ENCODE measurements around the gene PSMD1. TPM values are rescaled to one million over a fixed set of nuclear protein-coding genes. Genes with fewer than 3 reads are reported as not detected.
"Not testable (repeated sequence)": the region's sequence is repeated elsewhere in the genome, so short reads cannot be mapped to it uniquely, and the experiment has no call there.

Gene PSMD1
- total and polyA plus RNA-seq, 12 donors: 38.9 to 226 (median 86.3) TPM

DNA sequence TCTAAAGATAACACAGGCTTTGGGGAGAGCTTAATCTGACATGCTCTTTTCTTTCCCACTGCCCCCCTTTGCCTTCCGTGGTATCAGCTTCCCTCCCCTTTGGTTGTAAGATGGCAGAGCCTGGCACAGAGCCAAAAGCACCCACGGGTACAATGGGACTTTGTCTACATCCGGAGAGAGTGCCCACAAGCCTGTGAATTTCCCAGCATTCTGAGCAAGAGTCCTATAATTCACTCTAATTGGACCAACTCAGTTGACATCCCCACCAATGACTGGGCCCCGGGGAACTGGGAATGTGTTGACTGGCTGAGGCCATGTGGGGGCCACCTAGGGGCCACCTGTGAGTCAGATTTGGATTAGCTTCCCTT, 39.5 kb upstream of the PSMD1 start:
- 46 to 59% (median 52%) methylated on average over 3 to 4 of the region's 4 CpGs for WGBS, 4 donors
- H3K4me3 ChIP-seq: no peak overlapping the region
- no peaks in the 10 kb centered on the region for H3K4me1 ChIP-seq (replicated peaks in 1 of 2)
- H3K27me3 ChIP-seq: no peaks in the 10 kb centered on the region
- H3K9me3 ChIP-seq (replicated peaks in 1 of 3): no peaks in the 10 kb centered on the region
- TF ChIP-seq POLR2A (IDR thresholded peaks at IDR 0.05): no peak
- TF ChIP-seq, protein P1, sequence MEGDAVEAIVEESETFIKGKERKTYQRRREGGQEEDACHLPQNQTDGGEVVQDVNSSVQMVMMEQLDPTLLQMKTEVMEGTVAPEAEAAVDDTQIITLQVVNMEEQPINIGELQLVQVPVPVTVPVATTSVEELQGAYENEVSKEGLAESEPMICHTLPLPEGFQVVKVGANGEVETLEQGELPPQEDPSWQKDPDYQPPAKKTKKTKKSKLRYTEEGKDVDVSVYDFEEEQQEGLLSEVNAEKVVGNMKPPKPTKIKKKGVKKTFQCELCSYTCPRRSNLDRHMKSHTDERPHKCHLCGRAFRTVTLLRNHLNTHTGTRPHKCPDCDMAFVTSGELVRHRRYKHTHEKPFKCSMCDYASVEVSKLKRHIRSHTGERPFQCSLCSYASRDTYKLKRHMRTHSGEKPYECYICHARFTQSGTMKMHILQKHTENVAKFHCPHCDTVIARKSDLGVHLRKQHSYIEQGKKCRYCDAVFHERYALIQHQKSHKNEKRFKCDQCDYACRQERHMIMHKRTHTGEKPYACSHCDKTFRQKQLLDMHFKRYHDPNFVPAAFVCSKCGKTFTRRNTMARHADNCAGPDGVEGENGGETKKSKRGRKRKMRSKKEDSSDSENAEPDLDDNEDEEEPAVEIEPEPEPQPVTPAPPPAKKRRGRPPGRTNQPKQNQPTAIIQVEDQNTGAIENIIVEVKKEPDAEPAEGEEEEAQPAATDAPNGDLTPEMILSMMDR (IDR thresholded peaks at IDR 0.05): no peak
- DNase-seq: no peak
- intact Hi-C loops (cut with DNase I): no loop called here
- H3K36me3 ChIP-seq (replicated peaks in 1 of 2): no peaks in the 10 kb centered on the region
- H3K27ac ChIP-seq: no peak overlapping the region

DNA sequence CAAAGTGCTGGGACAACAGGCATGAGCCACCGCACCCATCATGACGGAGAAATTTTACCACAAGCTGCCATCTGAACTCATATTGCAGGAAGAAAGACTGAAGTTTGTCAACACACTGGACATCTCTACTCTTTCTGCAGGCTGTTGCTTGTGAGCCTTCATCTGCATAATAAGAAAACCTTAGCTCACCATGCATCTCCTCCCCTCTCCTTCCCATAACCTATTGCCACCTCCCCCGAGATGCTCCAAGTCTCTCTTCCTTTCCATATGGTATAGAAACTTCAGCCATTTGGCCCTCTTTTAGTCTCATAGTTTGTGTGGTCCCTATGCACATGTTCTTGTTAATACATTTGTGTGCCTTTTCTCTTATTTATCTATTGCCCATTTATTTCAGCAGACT, 38.5 kb upstream of the PSMD1 start:
- Histone ChIP-seq H3K4me1 (replicated peaks in 1 of 2) (no peaks in the 10 kb centered on the region), H3K36me3 (replicated peaks in 1 of 2) (no peaks in the 10 kb centered on the region), H3K9me3 (replicated peaks in 1 of 3) (no peaks in the 10 kb centered on the region), H3K4me3 (no peak overlapping the region), H3K27ac (no peak overlapping the region), H3K27me3 (no peaks in the 10 kb centered on the region)
- DNase-seq: no peak
- 92 to 94% (median 93%) methylated on average over 3 of the region's 3 CpGs for WGBS, 4 donors
- TF ChIP-seq POLR2A (IDR thresholded peaks at IDR 0.05): no peak
- TF ChIP-seq, protein P1 (IDR thresholded peaks at IDR 0.05): no peak
- intact Hi-C loops (cut with DNase I): no loop called here

DNA sequence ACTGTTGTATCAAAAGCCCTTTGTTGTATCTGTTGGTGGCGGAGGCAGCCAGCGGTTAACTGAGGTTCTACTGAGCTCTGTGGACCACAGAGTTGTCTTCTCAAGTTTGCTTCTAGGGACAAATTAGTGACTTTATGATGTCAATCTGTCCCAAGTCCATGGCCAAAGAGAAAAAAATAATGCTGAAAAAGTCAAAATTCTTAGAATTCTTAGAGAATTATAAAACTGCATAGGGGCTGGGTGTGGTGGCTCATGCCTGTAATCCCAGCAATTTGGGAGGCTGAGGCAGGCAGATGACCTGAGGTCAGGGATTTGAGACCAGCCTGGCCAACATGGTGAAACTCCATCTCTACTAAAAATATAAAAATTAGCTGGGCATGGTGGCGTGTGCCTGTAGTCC, 31.6 kb upstream of the PSMD1 start:
- DNase-seq; H3K27ac ChIP-seq; H3K9me3 ChIP-seq (replicated peaks in 1 of 3); intact Hi-C loops (cut with DNase I); H3K36me3 ChIP-seq (replicated peaks in 1 of 2); H3K27me3 ChIP-seq; H3K4me1 ChIP-seq (replicated peaks in 1 of 2); H3K4me3 ChIP-seq: not testable (repeated sequence)
- WGBS, 4 donors: 82 to 94% (median 90%) methylated on average over 3 of the region's 3 CpGs

DNA sequence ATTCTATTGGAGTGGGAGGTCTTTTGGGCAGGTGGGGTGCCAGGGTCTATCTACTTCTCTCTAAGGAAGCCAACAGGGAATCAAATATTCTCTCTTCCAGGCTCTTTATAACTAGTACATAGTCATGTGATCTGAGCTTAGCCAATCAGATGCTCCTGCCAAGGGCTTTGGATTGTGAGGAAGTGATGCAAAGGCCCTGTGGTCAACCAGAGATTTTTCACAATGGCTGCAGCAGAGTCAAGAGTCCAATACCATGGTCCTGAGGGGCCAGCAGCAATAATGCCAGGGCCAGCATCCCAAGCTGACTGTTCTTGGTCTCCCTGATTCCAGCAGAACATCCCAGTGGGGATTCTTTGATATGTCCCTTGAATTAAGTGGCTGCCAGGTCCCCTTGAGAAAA, 27.8 kb upstream of the PSMD1 start:
- Histone ChIP-seq H3K4me1 (replicated peaks in 1 of 2) (no peaks in the 10 kb centered on the region), H3K27ac (no peak overlapping the region), H3K36me3 (replicated peaks in 1 of 2) (no peaks in the 10 kb centered on the region), H3K4me3 (no peak overlapping the region), H3K27me3 (peaks cover 4% of the 10 kb centered on the region), H3K9me3 (replicated peaks in 1 of 3) (no peaks in the 10 kb centered on the region)
- intact Hi-C loops (cut with DNase I): no loop called here
- no peak for DNase-seq
- TF ChIP-seq POLR2A (IDR thresholded peaks at IDR 0.05): no peak
- TF ChIP-seq, protein P1 (IDR thresholded peaks at IDR 0.05): no peak

DNA sequence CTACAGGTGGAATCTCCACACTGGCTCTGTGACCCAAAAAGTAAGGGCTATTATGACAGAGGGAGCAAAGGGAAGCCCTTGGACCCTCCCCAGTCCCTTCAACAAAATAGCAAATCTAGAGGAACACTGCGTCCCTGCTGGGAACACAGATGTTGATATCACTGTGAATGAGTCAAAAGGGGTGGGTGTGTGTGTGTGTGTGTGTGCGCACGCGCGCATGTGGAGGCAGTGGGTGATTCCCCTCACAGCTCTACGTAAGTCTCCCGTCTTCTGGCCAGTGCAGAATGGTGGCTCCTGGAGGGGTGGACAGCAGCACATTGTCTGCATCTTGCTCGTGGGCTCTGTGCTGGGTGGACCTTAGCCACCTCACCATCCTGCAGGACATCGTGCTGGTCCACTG, 27.1 kb upstream of the PSMD1 start:
- DNase-seq: no peak
- Histone ChIP-seq H3K9me3 (replicated peaks in 1 of 3) (no peaks in the 10 kb centered on the region), H3K36me3 (replicated peaks in 1 of 2) (no peaks in the 10 kb centered on the region), H3K27ac (no peak overlapping the region), H3K4me1 (replicated peaks in 1 of 2) (no peaks in the 10 kb centered on the region), H3K4me3 (no peak overlapping the region), H3K27me3 (peaks cover 4% of the 10 kb centered on the region)
- 71 to 90% (median 87%) methylated on average over 7 to 9 of the region's 9 CpGs for WGBS, 4 donors
- intact Hi-C loops (cut with DNase I): no loop called here
- TF ChIP-seq, protein P1 (IDR thresholded peaks at IDR 0.05): no peak
- TF ChIP-seq POLR2A (IDR thresholded peaks at IDR 0.05): no peak

Data from adrenal gland (tissue), 12 donors.